ENCODE measurements around the gene CATSPERD. TPM values are rescaled to one million over a fixed set of nuclear protein-coding genes. Genes with fewer than 3 reads are reported as not detected.

Gene CATSPERD
- total RNA-seq, 1 donor from 2014 or later: not detected

GRCh38 chr19:5817218-5817617, 96.8 kb downstream of the CATSPERD start:
- DNase-seq (ENCODE audit: low read depth) (no peak), FAIRE-seq (no peak)
- no peak overlapping the region for H3K4me3 ChIP-seq (ENCODE audit: insufficient read depth, low read depth, low read length)
- no peak overlapping the region for H2AFZ ChIP-seq (ENCODE audit: low read depth, low read length)
- H3K27me3 Mint-ChIP-seq (ENCODE audit: low read depth, unreplicated experiment): peaks cover 20% of the 10 kb centered on the region
- no peaks in the 10 kb centered on the region for H3K4me1 Mint-ChIP-seq (ENCODE audit: low read depth, unreplicated experiment)
- H3K4me1 ChIP-seq (ENCODE audit: insufficient read depth, low read length): no peaks in the 10 kb centered on the region
- H3K9ac ChIP-seq (ENCODE audit: low read length): no peak overlapping the region
- no peak overlapping the region for H3K4me3 Mint-ChIP-seq (ENCODE audit: unreplicated experiment)
- H3K9me3 Mint-ChIP-seq (ENCODE audit: unreplicated experiment): peaks cover 3% of the 10 kb centered on the region
- no peaks in the 10 kb centered on the region for H3K36me3 ChIP-seq (ENCODE audit: insufficient read depth, low read length)
- peaks cover 8% of the 10 kb centered on the region for H3K27me3 ChIP-seq (ENCODE audit: insufficient read depth, low read length)
- H4K20me1 ChIP-seq (ENCODE audit: insufficient read depth, low read length): no peaks in the 10 kb centered on the region
- TF ChIP-seq EZH2 (IDR thresholded peaks at IDR 0.05; ENCODE audit: insufficient read depth, low read length) (no peak), CTCF (IDR thresholded peaks at IDR 0.05; ENCODE audit: insufficient read depth, low read depth, low read length) (no peak)
- no peaks in the 10 kb centered on the region for H3K79me2 ChIP-seq (ENCODE audit: insufficient read depth, low read length)
- H3K9me3 ChIP-seq (ENCODE audit: insufficient read depth, low read depth, low read length): no peaks in the 10 kb centered on the region
- H3K27ac ChIP-seq (ENCODE audit: low read depth, low read length): no peak overlapping the region
- H3K36me3 Mint-ChIP-seq (ENCODE audit: low read depth, unreplicated experiment): no peaks in the 10 kb centered on the region
- H3K27ac Mint-ChIP-seq (ENCODE audit: unreplicated experiment): no peak overlapping the region
- no peak overlapping the region for H3K4me2 ChIP-seq (ENCODE audit: low read length)

GRCh38 chr19:5818594-5818993, 98.2 kb downstream of the CATSPERD start:
- Mint-ChIP-seq H3K27me3 (ENCODE audit: low read depth, unreplicated experiment) (peaks cover 21% of the 10 kb centered on the region), H3K4me3 (ENCODE audit: unreplicated experiment) (no peak overlapping the region), H3K9me3 (ENCODE audit: unreplicated experiment) (peaks cover 3% of the 10 kb centered on the region), H3K36me3 (ENCODE audit: low read depth, unreplicated experiment) (peaks cover under 1% of the 10 kb centered on the region), H3K27ac (ENCODE audit: unreplicated experiment) (no peak overlapping the region), H3K4me1 (ENCODE audit: low read depth, unreplicated experiment) (no peaks in the 10 kb centered on the region)
- H3K27ac ChIP-seq (ENCODE audit: low read depth, low read length): no peak overlapping the region
- no peak overlapping the region for H3K4me3 ChIP-seq (ENCODE audit: insufficient read depth, low read depth, low read length)
- H3K9me3 ChIP-seq (ENCODE audit: insufficient read depth, low read depth, low read length): no peaks in the 10 kb centered on the region
- peaks cover 8% of the 10 kb centered on the region for H3K27me3 ChIP-seq (ENCODE audit: insufficient read depth, low read length)
- no peaks in the 10 kb centered on the region for H3K4me1 ChIP-seq (ENCODE audit: insufficient read depth, low read length)
- no peaks in the 10 kb centered on the region for H3K79me2 ChIP-seq (ENCODE audit: insufficient read depth, low read length)
- H3K4me2 ChIP-seq (ENCODE audit: low read length): no peak overlapping the region
- no peak overlapping the region for H3K9ac ChIP-seq (ENCODE audit: low read length)
- DNase-seq (ENCODE audit: low read depth) (no peak), FAIRE-seq (no peak)
- TF ChIP-seq EZH2 (IDR thresholded peaks at IDR 0.05; ENCODE audit: insufficient read depth, low read length) (no peak), CTCF (IDR thresholded peaks at IDR 0.05; ENCODE audit: insufficient read depth, low read depth, low read length) (no peak)
- H3K36me3 ChIP-seq (ENCODE audit: insufficient read depth, low read length): no peaks in the 10 kb centered on the region
- no peak overlapping the region for H2AFZ ChIP-seq (ENCODE audit: low read depth, low read length)
- H4K20me1 ChIP-seq (ENCODE audit: insufficient read depth, low read length): no peaks in the 10 kb centered on the region

GRCh38 chr19:5820785-5821184, 100.3 kb downstream of the CATSPERD start:
- no peaks in the 10 kb centered on the region for H3K4me1 Mint-ChIP-seq (ENCODE audit: low read depth, unreplicated experiment)
- H3K4me1 ChIP-seq (ENCODE audit: insufficient read depth, low read length): no peaks in the 10 kb centered on the region

More at GRCh38 chr19:5820785-5821184, 100.3 kb downstream of the CATSPERD start:
- H3K9ac ChIP-seq (ENCODE audit: low read length): no peak overlapping the region
- no peaks in the 10 kb centered on the region for H4K20me1 ChIP-seq (ENCODE audit: insufficient read depth, low read length)
- no peak overlapping the region for H3K4me2 ChIP-seq (ENCODE audit: low read length)
- H3K36me3 ChIP-seq (ENCODE audit: insufficient read depth, low read length): no peaks in the 10 kb centered on the region
- no peak overlapping the region for H3K4me3 ChIP-seq (ENCODE audit: insufficient read depth, low read depth, low read length)
- no peaks in the 10 kb centered on the region for H3K9me3 ChIP-seq (ENCODE audit: insufficient read depth, low read depth, low read length)
- peaks cover 21% of the 10 kb centered on the region for H3K27me3 Mint-ChIP-seq (ENCODE audit: low read depth, unreplicated experiment)
- peaks cover 3% of the 10 kb centered on the region for H3K9me3 Mint-ChIP-seq (ENCODE audit: unreplicated experiment)
- H3K27ac ChIP-seq (ENCODE audit: low read depth, low read length): no peak overlapping the region
- peaks cover 5% of the 10 kb centered on the region for H3K27me3 ChIP-seq (ENCODE audit: insufficient read depth, low read length)
- peaks cover 3% of the 10 kb centered on the region for H3K36me3 Mint-ChIP-seq (ENCODE audit: low read depth, unreplicated experiment)
- DNase-seq (ENCODE audit: low read depth) (no peak), FAIRE-seq (no peak)
- H3K27ac Mint-ChIP-seq (ENCODE audit: unreplicated experiment): no peak overlapping the region
- no peaks in the 10 kb centered on the region for H3K79me2 ChIP-seq (ENCODE audit: insufficient read depth, low read length)
- H3K4me3 Mint-ChIP-seq (ENCODE audit: unreplicated experiment): no peak overlapping the region
- no peak overlapping the region for H2AFZ ChIP-seq (ENCODE audit: low read depth, low read length)
- TF ChIP-seq CTCF (IDR thresholded peaks at IDR 0.05; ENCODE audit: insufficient read depth, low read depth, low read length): no peak
- no peak for TF ChIP-seq EZH2 (IDR thresholded peaks at IDR 0.05; ENCODE audit: insufficient read depth, low read length)
